HEK293T (cell line): ENCODE measurements around the gene PCBP3.

Experiments used
- FOXM1 ChIP-seq: fragments of 450-650 bp; IDR thresholded peaks from 2 replicates; pipeline ENCODE4 v1.6.1; 2017; ENCODE audit warnings: mild to moderate bottlenecking, borderline replicate concordance
- SP1 ChIP-seq: fragments of 450-650 bp; IDR thresholded peaks from 2 replicates; pipeline ENCODE4 v1.6.1; 2017
- SUZ12 ChIP-seq: fragments of 450-650 bp; IDR thresholded peaks from 2 replicates; pipeline ENCODE4 v1.6.1; 2016; ENCODE audit warnings: mild to moderate bottlenecking

DNA sequence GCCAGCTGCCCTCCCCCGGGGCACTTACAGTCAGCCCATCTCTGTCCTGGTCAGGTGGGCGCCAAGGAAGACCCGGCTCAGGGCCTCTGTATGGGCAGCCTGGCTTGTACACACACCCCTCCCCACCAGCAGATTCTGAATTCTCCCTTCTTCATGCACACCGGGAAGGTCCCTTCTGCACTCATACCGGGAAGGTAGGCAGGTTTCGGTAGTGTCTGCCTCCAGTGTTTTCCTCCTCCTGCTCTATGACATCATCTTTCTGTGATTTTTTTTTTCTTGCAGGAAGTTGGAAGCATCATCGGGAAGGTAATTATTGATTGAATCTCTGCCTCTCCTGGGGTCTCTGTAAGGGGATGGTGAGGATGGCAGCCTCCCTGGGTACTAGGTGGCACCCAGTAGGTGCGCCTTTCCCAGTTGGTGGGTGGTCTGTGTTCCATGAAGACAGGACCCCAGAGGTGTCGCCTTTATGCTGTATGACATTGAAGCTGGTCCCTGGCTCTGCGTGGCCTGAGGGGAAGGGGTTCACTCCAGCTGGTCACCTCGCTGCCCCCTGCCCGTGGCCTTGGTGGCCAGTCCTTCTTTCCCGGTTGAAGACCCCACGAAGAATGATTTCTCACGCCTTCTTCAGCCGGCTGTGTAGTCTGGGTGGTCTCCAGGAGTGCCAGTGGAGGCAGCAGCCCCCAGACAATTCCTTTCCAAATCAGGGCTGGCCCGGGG, 255.9 kb downstream of the PCBP3 start:
- TF ChIP-seq SUZ12 = no peak
- no peak for TF ChIP-seq FOXM1
- TF ChIP-seq SP1 = no peak
